Measurements from ENCODE around the gene MUC5B.
A peak's percentile ranks its signal among the peaks of the same experiment; 100 is the strongest.

GRCh38 chr11:1309498-1310317 lies 86.8 kb downstream of the MUC5B start, which contains the start of gene TOLLIP:
- TF ChIP-seq TAF15 (IDR thresholded peaks at IDR 0.05; ENCODE audit: low read depth, low read length, poor library complexity, severe bottlenecking), result no peak
- TF ChIP-seq CTCF (CRISPR knock-in tag; IDR thresholded peaks at IDR 0.05), result peak; percentile 79
- peak; percentile 93 for TF ChIP-seq ZNF350 (CRISPR knock-in tag; IDR thresholded peaks at IDR 0.05; ENCODE audit: borderline replicate concordance, low read depth)
- TF ChIP-seq POLR2A (IDR thresholded peaks at IDR 0.05; ENCODE audit: insufficient read depth in 1 of 2, low read depth in 2 of 2, low read length in 2 of 2), result peak in 1 of 2 experiments; percentile 59; a peak in 2 of 4 replicates

All from HepG2 (cell line).